ENCODE measurements around the gene ZDHHC14.

GRCh38 chr6:157464653-157465535, 83.9 kb downstream of the ZDHHC14 start:
- no peak for TF ChIP-seq CTCF (IDR thresholded peaks at IDR 0.05; ENCODE audit: insufficient read depth, low read length, poor library complexity, severe bottlenecking)
- no peak for TF ChIP-seq EZH2phosphoT487 (conservative IDR thresholded peaks at IDR 0.05; ENCODE audit: low read length)
